ENCODE data around the gene GPER1. TPM values are rescaled to one million over a fixed set of nuclear protein-coding genes. Genes with fewer than 3 reads are reported as not detected.

The GPER1 gene
- total RNA-seq, 2 experiments from 2014 or later: not detected

- Histone ChIP-seq H3K4me3 (ENCODE audit: low read length) (no peak overlapping the region), H3K27ac (ENCODE audit: low read depth in 1 of 2, low read length in 2 of 2) (no peak overlapping the region), H3K9me3 (ENCODE audit: control insufficient read depth in 1 of 2, insufficient read depth in 1 of 2, low read length in 2 of 2) (peaks cover 0 to 5% of the 10 kb centered on the region in 2 experiments), H3K36me3 (ENCODE audit: insufficient read depth, low read length) (no peaks in the 10 kb centered on the region), H3K4me1 (ENCODE audit: insufficient read depth, low read length) (no peaks in the 10 kb centered on the region), H3K27me3 (ENCODE audit: control insufficient read depth in 1 of 2, insufficient read depth in 2 of 2, low read length in 2 of 2) (no peaks in the 10 kb centered on the region)
- H3K9me3 Mint-ChIP-seq: no peaks in the 10 kb centered on the region
- ATAC-seq (ENCODE audit: poor library complexity) (no peak), DNase-seq (no peak)
- H3K27ac Mint-ChIP-seq: no peak overlapping the region
- intact Hi-C loops (cut with DNase I, micrococcal nuclease): no loop called here
- no peak for TF ChIP-seq CTCF (IDR thresholded peaks at IDR 0.05)
- CTCF ChIA-PET: no interaction called here
- no peaks in the 10 kb centered on the region for H3K27me3 Mint-ChIP-seq
- no peak overlapping the region for H3K4me3 Mint-ChIP-seq
- peaks cover 10% of the 10 kb centered on the region for H3K36me3 Mint-ChIP-seq (ENCODE audit: low read depth)
- POLR2A ChIA-PET: no interaction called here
- no peaks in the 10 kb centered on the region for H3K4me1 Mint-ChIP-seq (ENCODE audit: low read depth)
These were observed 7.8 kb downstream of the GPER1 start for GRCh38 chr7:1095621-1096155.

- Mint-ChIP-seq H3K4me3 (no peak overlapping the region), H3K27me3 (no peaks in the 10 kb centered on the region), H3K4me1 (ENCODE audit: low read depth) (no peaks in the 10 kb centered on the region), H3K9me3 (no peaks in the 10 kb centered on the region), H3K27ac (no peak overlapping the region), H3K36me3 (ENCODE audit: low read depth) (peaks cover 10% of the 10 kb centered on the region)
- ATAC-seq (ENCODE audit: poor library complexity) (no peak), DNase-seq (no peak)
- Histone ChIP-seq H3K4me3 (ENCODE audit: low read length) (no peak overlapping the region), H3K36me3 (ENCODE audit: insufficient read depth, low read length) (no peaks in the 10 kb centered on the region), H3K27me3 (ENCODE audit: control insufficient read depth in 1 of 2, insufficient read depth in 2 of 2, low read length in 2 of 2) (no peaks in the 10 kb centered on the region), H3K9me3 (ENCODE audit: control insufficient read depth in 1 of 2, insufficient read depth in 1 of 2, low read length in 2 of 2) (peaks cover 0 to 5% of the 10 kb centered on the region in 2 experiments), H3K27ac (ENCODE audit: low read depth in 1 of 2, low read length in 2 of 2) (no peak overlapping the region), H3K4me1 (ENCODE audit: insufficient read depth, low read length) (no peaks in the 10 kb centered on the region)
- POLR2A ChIA-PET: no interaction called here
- CTCF ChIA-PET: no interaction called here
- no peak for TF ChIP-seq CTCF (IDR thresholded peaks at IDR 0.05)
- intact Hi-C loops (cut with DNase I, micrococcal nuclease): no loop called here
These were observed 8.5 kb downstream of the GPER1 start for GRCh38 chr7:1096156-1097119.

- H3K36me3 ChIP-seq (ENCODE audit: insufficient read depth, low read length): no peaks in the 10 kb centered on the region
- H3K4me3 ChIP-seq (ENCODE audit: low read length): no peak overlapping the region
- no peaks in the 10 kb centered on the region for H3K9me3 Mint-ChIP-seq
- peaks cover 0 to 5% of the 10 kb centered on the region in 2 experiments for H3K9me3 ChIP-seq (ENCODE audit: control insufficient read depth in 1 of 2, insufficient read depth in 1 of 2, low read length in 2 of 2)
- ATAC-seq (ENCODE audit: poor library complexity): no peak
- ChIA-PET POLR2A (no interaction called here), CTCF (no interaction called here)
- no peaks in the 10 kb centered on the region for H3K4me1 Mint-ChIP-seq (ENCODE audit: low read depth)
- intact Hi-C loops (cut with DNase I, micrococcal nuclease): no loop called here
- H3K27me3 ChIP-seq (ENCODE audit: control insufficient read depth in 1 of 2, insufficient read depth in 2 of 2, low read length in 2 of 2): no peaks in the 10 kb centered on the region
- no peaks in the 10 kb centered on the region for H3K27me3 Mint-ChIP-seq
- no peak for DNase-seq
- H3K27ac ChIP-seq (ENCODE audit: low read depth in 1 of 2, low read length in 2 of 2): no peak overlapping the region
- TF ChIP-seq CTCF (IDR thresholded peaks at IDR 0.05): no peak
- H3K4me3 Mint-ChIP-seq: no peak overlapping the region
- H3K27ac Mint-ChIP-seq: no peak overlapping the region
- H3K4me1 ChIP-seq (ENCODE audit: insufficient read depth, low read length): no peaks in the 10 kb centered on the region
- peaks cover 10% of the 10 kb centered on the region for H3K36me3 Mint-ChIP-seq (ENCODE audit: low read depth)
These were observed 9.2 kb downstream of the GPER1 start for GRCh38 chr7:1097120-1097504.

Data from CD4-positive, alpha-beta T cell (primary cell).